ENCODE data around the gene ASCL2. TPM values are rescaled to one million over a fixed set of nuclear protein-coding genes. Genes with fewer than 3 reads are reported as not detected.

Gene ASCL2
- total and polyA plus RNA-seq, 2 donors (not counting 3 experiments of a cell fraction or from before 2014, with no cell fraction given), result not detected

DNA sequence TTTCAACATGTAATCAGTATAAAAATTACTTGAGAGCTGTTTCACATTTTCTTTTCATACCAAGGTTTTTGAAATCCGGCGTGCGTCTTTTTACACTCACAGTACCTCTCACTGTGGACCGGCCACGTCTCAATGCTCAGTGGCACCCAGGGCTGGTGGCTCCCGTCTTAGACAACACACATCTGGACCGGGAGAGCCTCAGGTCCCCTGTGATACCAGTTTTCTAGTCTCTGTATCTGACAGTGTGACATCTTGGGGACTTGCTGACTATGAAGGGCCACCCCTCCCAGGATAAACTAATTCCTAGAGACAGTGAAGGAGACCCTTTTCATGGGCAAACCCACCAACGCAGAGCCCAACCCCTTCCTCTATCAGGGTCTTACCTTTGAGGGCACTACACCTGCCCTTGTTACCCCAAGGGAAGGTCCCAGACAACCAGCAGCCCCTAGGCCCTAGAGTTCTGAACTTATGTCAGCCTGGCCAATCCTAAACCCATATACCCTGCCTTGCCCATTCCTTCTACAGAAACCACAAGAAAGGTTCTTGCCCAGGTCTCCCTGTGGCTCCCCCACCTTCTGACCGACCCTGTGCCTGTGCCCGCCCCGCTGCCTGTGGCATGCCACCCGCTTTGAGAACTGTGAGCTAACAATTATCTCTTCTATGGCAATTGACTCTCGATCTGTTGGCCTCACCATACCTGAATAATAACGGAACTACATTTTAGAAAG is 6.1 kb upstream of the ASCL2 start:
- BruUV-seq (replicated peaks), result no TSS peak

More for the DNA sequence above, 6.1 kb upstream of the ASCL2 start:
- TF ChIP-seq, protein P1, sequence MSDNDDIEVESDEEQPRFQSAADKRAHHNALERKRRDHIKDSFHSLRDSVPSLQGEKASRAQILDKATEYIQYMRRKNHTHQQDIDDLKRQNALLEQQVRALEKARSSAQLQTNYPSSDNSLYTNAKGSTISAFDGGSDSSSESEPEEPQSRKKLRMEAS (IDR thresholded peaks at IDR 0.05; ENCODE audit: insufficient read depth, insufficient read length), result no peak
- TF ChIP-seq FOS (IDR thresholded peaks at IDR 0.05; ENCODE audit: borderline replicate concordance, insufficient read depth, low read length) (no peak), EZH2 (IDR thresholded peaks at IDR 0.05; ENCODE audit: borderline replicate concordance, low read depth, low read length, severe bottlenecking) (no peak), JUN (IDR thresholded peaks at IDR 0.05; ENCODE audit: borderline replicate concordance, insufficient read depth, insufficient read length, low read depth) (no peak), GATA2 (IDR thresholded peaks at IDR 0.05; ENCODE audit: insufficient read depth, insufficient read length, low read depth, low read length) (no peak), POLR2A (IDR thresholded peaks at IDR 0.05; ENCODE audit: low read depth, low read length) (no peak), CTCF (IDR thresholded peaks at IDR 0.05; ENCODE audit: extremely low read depth in 1 of 2, insufficient read depth in 1 of 2, low read depth in 1 of 2, low read length in 2 of 2) (no peak), MYC (IDR thresholded peaks at IDR 0.05; ENCODE audit: low read depth, low read length) (no peak), POLR2AphosphoS5 (IDR thresholded peaks at IDR 0.05; ENCODE audit: insufficient read depth, low read depth, low read length) (no peak)
- H3K4me2 ChIP-seq (ENCODE audit: insufficient read depth, low read length), result no peak overlapping the region
- H3K4me3 ChIP-seq (replicated peaks in 1 of 3; ENCODE audit: insufficient read depth in 1 of 3, low read depth in 1 of 3, low read length in 3 of 3), result no peak overlapping the region
- ChIA-PET POLR2A (no interaction called here), CTCF (interaction anchor here (1.5 kb wide), 1 partner anchor 49 kb away, joined by 4 read pairs; no protein-coding TSS in a partner anchor)
- DNase-seq (ENCODE audit: low read depth, low spot score) (no peak), FAIRE-seq (no peak)
- no peak overlapping the region for H2AFZ ChIP-seq (ENCODE audit: low read depth, low read length)
- H3K27ac ChIP-seq (ENCODE audit: insufficient read depth, low read depth, low read length), result no peak overlapping the region
- H3K27me3 ChIP-seq (ENCODE audit: control insufficient read depth in 2 of 2, insufficient read depth in 2 of 2, low read length in 2 of 2), result peaks cover 16 to 21% of the 10 kb centered on the region in 2 experiments
- H3K79me2 ChIP-seq (ENCODE audit: control insufficient read depth, insufficient read depth, low read length), result no peaks in the 10 kb centered on the region
- H3K4me1 ChIP-seq (ENCODE audit: control insufficient read depth, extremely low read depth, insufficient read depth, low read length), result no peaks in the 10 kb centered on the region
- intact Hi-C loops (cut with micrococcal nuclease), result no loop called here
- H4K20me1 ChIP-seq (replicated peaks; ENCODE audit: control insufficient read depth, extremely low read depth, insufficient read depth, low read length), result no peaks in the 10 kb centered on the region
- no peaks in the 10 kb centered on the region for H3K36me3 ChIP-seq (ENCODE audit: control insufficient read depth in 2 of 2, extremely low read depth in 1 of 2, insufficient read depth in 2 of 2, low read length in 2 of 2)
- H3K9me3 ChIP-seq (replicated peaks; ENCODE audit: control insufficient read depth, insufficient read depth, low read length), result no peaks in the 10 kb centered on the region
- no peak overlapping the region for H3K9ac ChIP-seq (replicated peaks; ENCODE audit: extremely low read depth, insufficient read depth, low read length)
- no peaks in the 10 kb centered on the region for H3K9me1 ChIP-seq (replicated peaks; ENCODE audit: control insufficient read depth, extremely low read depth, insufficient read depth, low read length)
- dilution Hi-C loops (cut with MboI; ENCODE audit: extremely low pct_ligation_motif_present, low sequenced_read_pairs), result no loop called here

Data from endothelial cell of umbilical vein (primary cell).